Activated naive CD4-positive, alpha-beta T cell treated with anti-CD3 and anti-CD28 coated beads, Interleukin-2, amount 50 U/mL, for 72 hours (primary cell): Measurements from ENCODE around the gene SELPLG. TPM values are rescaled to one million over a fixed set of nuclear protein-coding genes. Genes with fewer than 3 reads are reported as not detected.
A peak's percentile ranks its signal among the peaks of the same experiment; 100 is the strongest.

Experiments used
- ATAC-seq, 2 donors: fragments of 150-1000 bp; cut with Tn5 transposase; 2 replicates each; pipeline ENCODE4 v1.10.0; 2021; ENCODE audit warnings: mild to moderate bottlenecking in 2 of 2, moderate library complexity in 2 of 2
- DNase-seq, 2 donors: peaks; one replicate each; pipeline ENCODE4 v3.0.0; 2021 to 2022; ENCODE audit warnings: low spot score in 2 of 2
- H3K27ac Mint-ChIP-seq, 2 donors: one replicate each; pipeline ENCODE4 v1.8.0; 2022; ENCODE audit warnings: mild to moderate bottlenecking in 2 of 2, mixed read lengths in 2 of 2
- H3K36me3 Mint-ChIP-seq, 2 donors: one replicate each; pipeline ENCODE4 v1.8.0; 2022; ENCODE audit warnings: mixed read lengths in 2 of 2
- H3K9me3 Mint-ChIP-seq, 2 donors: one replicate each; pipeline ENCODE4 v1.8.0; 2022; ENCODE audit warnings: mixed read lengths in 2 of 2
- total RNA-seq, 2 donors: library from RNA; stranded (reverse); gene quantifications; one replicate each; pipeline ENCODE4 v1.2.3, GENCODE V29; 2022

The SELPLG gene
- total RNA-seq, 2 donors from 2014 or later, result 30.0 to 35.9 TPM

- H3K36me3 Mint-ChIP-seq, result no peaks in the 10 kb centered on the region
- H3K27ac Mint-ChIP-seq, result peak overlapping the region; percentile 32 to 66
- H3K9me3 Mint-ChIP-seq, result no peaks in the 10 kb centered on the region
- DNase-seq, result no peak
- peak; percentile 22 to 56 for ATAC-seq
Measured at GRCh38 chr12:108605000-108605689, 28.5 kb downstream of the SELPLG start.

DNA sequence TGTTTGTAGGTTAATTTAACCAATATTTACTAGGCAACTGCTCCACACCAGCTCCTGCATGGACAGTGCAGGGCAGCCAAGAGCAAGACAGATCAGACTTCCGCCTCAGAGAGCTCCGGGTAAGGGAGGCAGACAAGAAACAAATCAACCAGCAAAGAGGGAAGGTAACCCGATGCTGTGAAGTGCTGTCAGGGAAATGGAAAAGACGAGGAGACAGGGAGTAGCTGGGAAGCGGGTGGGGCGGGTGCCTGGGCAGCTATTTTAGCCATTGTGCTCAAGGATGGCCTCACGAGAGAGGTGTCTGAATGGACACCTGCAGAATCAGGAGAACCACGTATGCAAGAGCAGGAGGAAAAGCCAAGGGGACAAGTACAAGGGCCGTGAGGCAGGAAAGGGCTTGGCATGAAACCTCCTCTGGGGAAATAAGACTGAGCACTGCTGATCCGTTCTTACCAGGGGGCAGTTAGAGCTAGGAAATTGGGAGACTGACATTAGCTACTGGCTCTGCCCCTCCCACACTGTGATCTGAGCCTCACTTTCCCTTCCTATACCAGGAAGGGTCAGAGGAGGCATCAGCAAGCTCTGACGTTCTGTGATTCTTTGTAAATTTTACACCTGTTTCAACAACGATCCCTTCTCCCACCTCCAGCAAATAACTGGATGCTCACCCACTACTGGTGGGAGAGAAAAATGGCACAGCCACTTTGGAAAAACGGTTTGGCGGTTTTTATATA, 29.3 kb downstream of the SELPLG start:
- H3K27ac Mint-ChIP-seq, result peak overlapping the region in 1 of 2 donors; percentile 32

DNA sequence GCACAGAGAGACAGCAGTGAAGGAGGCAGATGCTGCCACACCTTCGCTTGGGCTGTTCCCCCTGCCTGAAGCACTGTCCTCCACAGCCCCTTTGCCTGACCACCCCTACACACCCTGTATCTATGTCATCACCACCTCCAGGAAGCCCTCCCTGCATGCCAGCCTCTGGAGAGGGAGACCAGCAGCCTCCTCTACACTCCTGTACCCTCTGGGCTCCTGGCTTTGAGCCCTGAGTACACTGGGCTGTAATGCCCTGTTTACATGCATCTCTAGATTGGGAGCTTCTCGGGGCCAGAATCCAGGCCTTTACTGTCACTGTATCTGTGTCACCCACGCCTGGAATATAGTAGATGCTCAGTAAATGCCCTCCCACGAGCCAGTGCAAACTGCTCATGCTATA, 30.0 kb downstream of the SELPLG start:
- ATAC-seq (no peak), DNase-seq (no peak)
- H3K9me3 Mint-ChIP-seq, result no peaks in the 10 kb centered on the region
- no peaks in the 10 kb centered on the region for H3K36me3 Mint-ChIP-seq
- no peak overlapping the region for H3K27ac Mint-ChIP-seq

More for the DNA sequence above, 29.3 kb downstream of the SELPLG start:
- no peaks in the 10 kb centered on the region for H3K36me3 Mint-ChIP-seq
- H3K9me3 Mint-ChIP-seq, result no peaks in the 10 kb centered on the region
- ATAC-seq, result no peak
- DNase-seq, result no peak

DNA sequence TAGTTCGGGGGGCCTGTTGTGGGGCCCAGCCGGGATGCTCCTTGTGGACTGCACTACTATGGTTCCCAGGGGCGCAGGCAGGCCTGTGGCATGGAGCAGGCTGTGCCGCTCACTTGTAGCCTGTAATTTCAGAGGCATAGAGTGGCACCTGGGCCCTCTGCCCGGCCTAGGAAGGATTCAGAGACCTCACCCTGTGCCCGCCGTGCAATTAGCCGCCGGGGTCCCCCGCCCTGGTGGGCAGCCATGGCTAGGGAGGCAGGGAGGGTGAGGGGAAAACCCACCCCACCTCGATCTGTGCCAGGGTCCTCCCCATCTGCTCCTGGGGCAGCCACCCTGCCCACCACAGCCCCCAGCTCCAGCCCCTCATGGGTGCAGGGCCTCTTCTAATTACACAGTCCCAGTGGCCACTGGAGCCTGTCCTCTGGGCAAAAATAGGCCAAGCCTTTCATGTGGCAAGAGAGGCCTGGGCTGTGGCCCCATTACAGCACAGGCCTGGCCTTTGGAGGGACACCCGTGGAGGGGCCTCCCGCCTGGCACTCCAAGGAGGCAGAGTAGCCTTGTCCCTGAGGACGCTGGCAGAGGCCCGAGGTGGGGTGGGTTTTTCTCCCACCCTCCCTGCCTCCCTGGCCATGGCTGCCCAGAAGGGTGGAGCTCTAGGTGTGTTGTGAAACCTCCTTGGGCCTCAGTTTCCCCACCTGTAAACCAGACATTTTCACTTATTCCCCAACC, 30.6 kb downstream of the SELPLG start:
- ATAC-seq (no peak), DNase-seq (no peak)
- H3K36me3 Mint-ChIP-seq, result no peaks in the 10 kb centered on the region
- no peak overlapping the region for H3K27ac Mint-ChIP-seq
- no peaks in the 10 kb centered on the region for H3K9me3 Mint-ChIP-seq

DNA sequence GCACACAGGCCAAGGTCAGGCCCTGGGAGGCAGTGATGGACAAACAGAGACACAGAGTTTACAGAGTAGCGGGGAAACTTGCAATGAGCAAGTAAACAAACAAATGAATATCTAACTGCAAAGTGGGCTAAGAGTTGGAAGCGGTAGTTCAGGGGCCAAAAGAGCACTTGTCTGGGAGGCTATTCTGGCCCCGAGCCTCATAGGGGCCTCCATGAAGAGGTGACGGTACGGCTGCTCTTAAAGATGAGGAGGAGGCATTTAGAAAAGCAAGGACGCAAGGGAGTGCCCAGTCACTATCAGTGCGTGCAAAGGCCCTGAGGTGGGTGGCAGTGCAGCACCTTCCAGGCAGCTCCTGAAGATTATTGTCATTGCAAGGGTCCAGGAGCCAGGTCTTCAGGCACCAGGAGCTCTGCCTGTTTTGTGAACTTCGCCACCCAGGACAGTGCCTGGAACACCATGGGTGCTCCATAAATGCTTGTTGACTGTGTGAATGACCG, 31.4 kb downstream of the SELPLG start:
- Mint-ChIP-seq H3K27ac (no peak overlapping the region), H3K36me3 (no peaks in the 10 kb centered on the region), H3K9me3 (no peaks in the 10 kb centered on the region)
- no peak for ATAC-seq
- no peak for DNase-seq

- ATAC-seq, result no peak
- H3K36me3 Mint-ChIP-seq, result no peaks in the 10 kb centered on the region
- H3K27ac Mint-ChIP-seq, result no peak overlapping the region
- no peaks in the 10 kb centered on the region for H3K9me3 Mint-ChIP-seq
- DNase-seq, result no peak
Measured at GRCh38 chr12:108600702-108601007, 33.0 kb downstream of the SELPLG start.

DNA sequence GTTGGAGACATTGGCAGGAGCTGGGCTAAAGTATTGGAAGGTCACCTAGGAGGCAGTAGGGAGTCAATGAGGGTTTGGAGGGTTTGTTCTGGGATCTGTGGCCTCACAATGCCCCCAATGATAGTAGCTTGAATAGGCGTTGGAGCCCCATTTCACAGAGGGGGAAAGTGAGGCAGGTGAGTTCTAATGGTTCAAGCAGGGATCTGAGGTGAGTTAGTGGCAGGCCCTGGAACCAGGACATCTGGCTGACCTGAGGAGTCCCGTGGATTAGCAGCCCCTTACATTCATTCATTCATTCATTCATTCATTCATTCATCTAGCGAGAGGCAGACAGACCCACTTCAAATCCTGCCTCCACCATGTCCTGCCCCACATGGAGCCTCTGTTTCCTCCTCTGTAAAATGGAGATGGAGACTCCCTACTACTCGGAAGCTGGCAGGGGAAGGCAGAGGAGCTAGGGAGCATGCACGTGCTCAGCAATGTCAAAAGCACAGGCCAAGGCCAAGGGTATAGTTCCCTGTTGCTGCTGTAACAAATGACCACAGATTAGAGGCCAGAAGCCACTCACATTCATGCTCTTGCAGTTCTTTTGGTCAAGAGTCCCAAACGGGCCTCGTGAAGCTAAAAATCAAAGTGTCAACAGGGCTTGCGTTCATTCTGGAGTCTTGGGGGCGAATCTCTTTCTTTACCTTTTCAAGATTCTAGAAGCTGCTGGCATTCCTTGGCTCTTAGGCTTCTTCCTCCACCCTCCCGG, 33.6 kb downstream of the SELPLG start:
- no peaks in the 10 kb centered on the region for H3K9me3 Mint-ChIP-seq

GRCh38 chr12:108599541-108599940, 34.2 kb downstream of the SELPLG start:
- Mint-ChIP-seq H3K9me3 (no peaks in the 10 kb centered on the region), H3K27ac (no peak overlapping the region), H3K36me3 (no peaks in the 10 kb centered on the region)
- DNase-seq (no peak), ATAC-seq (no peak)

More for the DNA sequence above, 33.6 kb downstream of the SELPLG start:
- ATAC-seq, result no peak
- peak overlapping the region in 1 of 2 donors; percentile 57 for H3K27ac Mint-ChIP-seq
- no peak for DNase-seq
- H3K36me3 Mint-ChIP-seq, result no peaks in the 10 kb centered on the region

DNA sequence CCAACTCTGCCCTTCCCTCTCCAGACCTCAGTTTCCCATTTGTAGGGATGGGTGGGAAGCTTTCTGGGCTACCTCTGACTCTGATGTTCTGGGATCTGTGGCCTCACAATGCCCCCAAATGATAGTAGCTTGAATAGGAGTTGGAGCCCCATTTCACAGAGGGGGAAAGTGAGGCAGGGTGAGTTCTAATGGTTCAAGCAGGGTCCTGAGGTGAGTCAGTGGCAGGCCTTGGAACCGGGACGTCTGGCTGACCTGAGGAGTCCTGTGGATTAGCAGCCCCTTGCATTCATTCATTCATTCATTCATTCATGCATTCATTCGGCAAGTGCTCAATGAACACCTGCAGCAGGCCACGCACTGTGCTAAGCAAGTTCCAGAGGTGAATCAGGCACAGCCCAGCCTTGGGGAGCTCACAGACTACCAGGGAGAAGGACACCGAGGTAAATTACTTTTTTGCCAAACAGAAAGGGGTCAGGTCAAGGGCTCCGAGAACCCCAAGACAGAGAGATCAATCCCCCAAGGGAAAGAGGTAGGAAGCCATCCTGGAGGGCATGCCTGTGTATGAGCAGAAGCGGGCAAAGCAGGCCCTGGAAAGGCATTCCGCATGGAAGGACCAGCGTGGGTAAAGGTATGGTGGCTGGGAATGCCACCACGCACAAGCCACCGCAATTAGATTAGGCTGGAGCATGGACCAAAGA, 35.0 kb downstream of the SELPLG start:
- no peak overlapping the region for H3K27ac Mint-ChIP-seq

GRCh38 chr12:108597559-108598471, 35.9 kb downstream of the SELPLG start, which contains the start of gene TMEM119:
Gene TMEM119, minus strand, starts transcription at chr12:108598084. Its CDS starts 5,701 bp downstream, at chr12:108592383.
- ATAC-seq (no peak), DNase-seq (no peak)
- no peaks in the 10 kb centered on the region for H3K36me3 Mint-ChIP-seq
- H3K9me3 Mint-ChIP-seq, result no peaks in the 10 kb centered on the region
- no peak within 1 kb of the TSS for H3K27ac Mint-ChIP-seq

More for the DNA sequence above, 35.0 kb downstream of the SELPLG start:
- no peak for ATAC-seq
- Mint-ChIP-seq H3K9me3 (no peaks in the 10 kb centered on the region), H3K36me3 (no peaks in the 10 kb centered on the region)
- no peak for DNase-seq

GRCh38 chr12:108596854-108597558, 36.7 kb downstream of the SELPLG start:
- DNase-seq (no peak), ATAC-seq (no peak)
- Mint-ChIP-seq H3K9me3 (no peaks in the 10 kb centered on the region), H3K27ac (no peak overlapping the region), H3K36me3 (no peaks in the 10 kb centered on the region)

DNA sequence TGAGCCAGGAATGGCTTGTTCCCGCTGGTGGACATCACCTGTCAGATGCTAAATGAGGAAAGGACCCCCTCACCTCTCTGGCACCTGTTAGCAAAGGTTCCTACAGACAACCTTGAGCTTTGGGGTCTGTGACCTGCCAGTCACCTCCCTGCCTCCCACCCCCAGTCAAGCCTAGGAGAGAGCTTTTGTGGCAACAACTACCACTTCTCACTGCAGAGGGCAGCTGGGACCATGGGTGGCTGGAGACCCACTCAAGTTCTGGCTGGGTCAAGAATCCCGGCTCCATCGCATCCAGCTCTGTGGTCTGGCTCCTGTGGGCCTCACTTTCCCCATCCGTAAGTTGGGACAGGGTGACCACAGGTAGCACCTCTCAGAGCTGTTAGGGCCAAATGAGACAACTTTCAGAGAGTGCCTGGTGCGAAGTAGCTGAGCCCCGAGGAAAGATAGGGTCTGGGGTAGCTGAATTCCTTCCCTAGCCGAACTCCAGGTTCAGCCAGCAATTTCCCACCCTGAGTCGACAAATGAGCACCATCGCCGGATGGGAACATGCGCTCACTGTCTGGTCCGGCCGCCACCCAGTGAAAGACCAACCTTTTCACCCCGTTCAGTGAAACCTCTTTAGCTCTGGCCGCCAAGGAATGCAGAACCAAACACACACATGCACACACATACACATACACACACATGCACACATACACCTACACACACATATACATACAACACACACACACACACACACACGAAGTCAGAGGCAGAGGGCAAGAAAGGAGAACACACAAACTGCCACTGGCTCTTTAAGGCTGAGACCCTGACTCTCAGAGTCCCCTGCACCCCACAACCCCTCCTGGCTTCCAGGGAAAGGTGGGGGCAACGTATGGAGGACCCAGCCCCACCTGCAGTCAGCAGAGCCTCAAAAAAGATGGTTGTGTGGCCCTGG, 37.7 kb downstream of the SELPLG start:
- Mint-ChIP-seq H3K27ac (no peak overlapping the region), H3K9me3 (no peaks in the 10 kb centered on the region), H3K36me3 (no peaks in the 10 kb centered on the region)
- DNase-seq (no peak), ATAC-seq (no peak)

DNA sequence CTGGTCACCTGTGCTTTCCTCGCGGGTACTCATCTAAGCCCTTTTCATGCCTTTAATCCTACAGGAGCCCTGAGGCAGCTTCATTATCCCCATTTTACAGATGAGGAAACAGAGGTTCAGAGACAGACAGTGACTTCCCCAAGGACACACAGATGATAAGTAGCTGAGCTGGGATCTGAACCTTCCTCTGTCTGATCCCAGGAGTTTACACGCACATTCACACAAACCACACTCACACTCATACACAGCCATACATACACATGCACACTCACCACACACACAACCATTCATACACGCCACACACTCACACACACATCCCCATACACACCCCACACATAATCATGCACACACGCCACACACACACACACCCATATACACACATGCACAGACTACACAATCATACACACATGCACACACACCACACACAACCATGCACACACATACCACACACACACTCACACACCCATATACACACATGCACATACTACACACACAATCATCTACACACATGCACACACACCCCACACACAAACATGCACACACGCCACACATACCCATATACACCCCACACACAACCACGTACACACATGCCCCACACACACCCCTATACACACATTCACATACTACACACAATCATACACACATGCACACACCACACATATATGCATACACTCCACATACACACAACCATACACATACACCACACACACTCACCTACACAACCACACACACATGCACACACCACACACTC, 38.6 kb downstream of the SELPLG start:
- no peak for DNase-seq
- ATAC-seq, result no peak
- Mint-ChIP-seq H3K36me3 (no peaks in the 10 kb centered on the region), H3K9me3 (no peaks in the 10 kb centered on the region), H3K27ac (no peak overlapping the region)
